Heart left ventricle (tissue), 13 donors: ENCODE results near the gene LPIN2.

Source experiments
- CTCF ChIP-seq, 12 donors: fragments of 200-600 bp; sonication (generic) in 4 of 12; IDR thresholded peaks; one replicate each; pipeline versions ENCODE4 v1.5.0 to v1.8.0; 2018 to 2022; ENCODE audit warnings: antibody characterized with exemption in 12 of 12, mild to moderate bottlenecking in 5 of 12
- POLR2A ChIP-seq, 2 donors: fragments of 450-650 bp; IDR thresholded peaks; one replicate each; pipeline ENCODE4 v1.6.1; 2017; ENCODE audit warnings: antibody characterized with exemption in 2 of 2, mild to moderate bottlenecking in 2 of 2, moderate library complexity in 2 of 2
- donor health status: ischemic (EF 13 %, LVEDD 7.1; RV severe dilation, severe dysfunction).
- donor health status: DM: no; HTN: yes; CAD: no.
- donor health status: DM: no; HTN: no; CAD: no.
- donor health status: ischemic (EF 25% LVEDD 6.9; RV normal size, moderate dysfunction).
- donor health status: ischemic (EF 25% LVEDD 5.7; RV mildly dilated, moderate dysfunction).
- donor health status: ischemic (EF 35%, LVEDD 5.7; RV mildly dilated, moderate dysfunction).
- donor health status: nonischemic (EF 11% LVEDD 7.7; RV severe dilation, severe dysfunction).
- donor health status: DM: yes; HTN: yes; CAD: no.
- donor health status: PGD.
- donor health status: ischemic (EF 29% LVEDD 5.4; RV normal size, mild dysfunction).
- donor health status: nonischemic (EF 23%, LVEDD 6.1; RV moderate dilation, normal function).

- no peak for TF ChIP-seq CTCF (IDR thresholded peaks at IDR 0.05)
- no peak for TF ChIP-seq POLR2A (IDR thresholded peaks at IDR 0.05)
These were observed 41.9 kb downstream of the LPIN2 start for GRCh38 chr18:2970772-2971659.
